H1 (cell line): ENCODE data around the gene ZBTB4. TPM values are rescaled to one million over a fixed set of nuclear protein-coding genes. Genes with fewer than 3 reads are reported as not detected.

Source experiments
- CTCF ChIA-PET: fragments of 300-600 bp; sonication (Branson Sonifier 250); formaldehyde crosslinking; loops from one replicate; lab custom pipeline; 2021; ENCODE audit not compliant: partially characterized antibody; lab: Charles Lee
- POLR2A ChIA-PET: fragments of 300-600 bp; sonication (Branson Sonifier 250); formaldehyde crosslinking; loops from one replicate; lab custom pipeline; 2021; ENCODE audit warnings: inconsistent platforms; ENCODE audit not compliant: partially characterized antibody; lab: Charles Lee
- DNase-seq, 2 experiments: peaks; one replicate each; pipeline versions ENCODE4 v3.0.0 to v3.0.0-alpha.2; 2010 to 2022; ENCODE audit warnings: low spot score in 2 of 2, low read depth in 1 of 2, mixed read lengths in 1 of 2
- FAIRE-seq: peaks from 2 replicates; lab custom pipeline; 2011; peaks lifted over from hg19 to GRCh38; lab: Jason Lieb, UNC
- H2AFZ ChIP-seq: 2 replicates; pipeline ENCODE4 v1.8.1; 2012; ENCODE audit warnings: low read length, inconsistent platforms
- H2AK5ac ChIP-seq: 2 replicates; pipeline ENCODE4 v1.6.1; 2013; ENCODE audit warnings: low read depth, low read length
- H2BK120ac ChIP-seq: replicated peaks from 2 replicates; pipeline ENCODE3; 2013; ENCODE audit warnings: low read depth, low read length, inconsistent platforms
- H2BK12ac ChIP-seq: 2 replicates; pipeline ENCODE4 v1.6.1; 2013; ENCODE audit warnings: low read depth, low read length
- H2BK15ac ChIP-seq: 2 replicates; pipeline ENCODE4 v1.6.1; 2013; ENCODE audit warnings: low read length
- H2BK20ac ChIP-seq: 2 replicates; pipeline ENCODE4 v1.6.1; 2013; ENCODE audit warnings: low read length
- H2BK5ac ChIP-seq: 2 replicates; pipeline ENCODE4 v1.6.1; 2013; ENCODE audit warnings: low read depth, low read length
- H3K14ac ChIP-seq: 2 replicates; pipeline ENCODE4 v1.6.1; 2013; ENCODE audit warnings: inconsistent platforms; ENCODE audit not compliant: insufficient read length
- H3K18ac ChIP-seq: 2 replicates; pipeline ENCODE4 v1.6.1; 2013; ENCODE audit warnings: low read length; ENCODE audit errors: extremely low read depth
- H3K23ac ChIP-seq: 2 replicates; pipeline ENCODE4 v1.6.1; 2013; ENCODE audit warnings: inconsistent platforms; ENCODE audit not compliant: insufficient read length
- H3K23me2 ChIP-seq: 2 replicates; pipeline ENCODE4 v1.6.1; 2013; ENCODE audit warnings: low read depth, low read length
- H3K27ac ChIP-seq: 2 replicates; pipeline ENCODE4 v1.6.1; 2011; ENCODE audit warnings: low read depth, low read length, inconsistent platforms
- H3K27me3 ChIP-seq, 4 experiments: replicated peaks in 1 of 4; 1 replicate in 1 of 4; 2 replicates in 3 of 4; pipeline versions ENCODE4 v1.6.1 to v1.8.1; 2011 to 2013; ENCODE audit warnings: low read length in 3 of 4, mild to moderate bottlenecking in 3 of 4, inconsistent platforms in 2 of 4, mixed read lengths in 2 of 4, moderate library complexity in 1 of 4; ENCODE audit not compliant: control insufficient read depth in 3 of 4, insufficient read depth in 3 of 4; ENCODE audit errors: extremely low read depth in 1 of 4
- H3K36me3 ChIP-seq, 4 experiments: 2 replicates each; pipeline versions ENCODE4 v1.6.1 to v1.8.1; 2011 to 2013; ENCODE audit warnings: mild to moderate bottlenecking in 4 of 4, low read length in 3 of 4, moderate library complexity in 2 of 4, control low read depth in 1 of 4, inconsistent platforms in 1 of 4; ENCODE audit not compliant: insufficient read depth in 4 of 4, control insufficient read depth in 2 of 4
- H3K4ac ChIP-seq: replicated peaks from 2 replicates; pipeline ENCODE3; 2013; ENCODE audit warnings: low read length, low read depth, mixed read lengths, inconsistent platforms; ENCODE audit not compliant: insufficient read length
- H3K4me1 ChIP-seq, 4 experiments: replicated peaks in 1 of 4; 1 replicate in 1 of 4; 2 replicates in 3 of 4; pipeline versions ENCODE4 v1.6.1 to v1.8.1; 2011 to 2013; ENCODE audit warnings: low read length in 3 of 4, inconsistent platforms in 2 of 4, mixed read lengths in 1 of 4; ENCODE audit not compliant: insufficient read depth in 4 of 4, control insufficient read depth in 3 of 4
- H3K4me2 ChIP-seq, 2 experiments: 2 replicates each; pipeline versions ENCODE4 v1.6.1 to v1.8.1; 2011 to 2013; ENCODE audit warnings: low read depth in 2 of 2, low read length in 2 of 2, control low read depth in 1 of 2, inconsistent platforms in 1 of 2, mild to moderate bottlenecking in 1 of 2; ENCODE audit not compliant: insufficient read depth in 1 of 2
- H3K4me3 ChIP-seq, 4 experiments: fragments of 200-600, 300-600 bp in 1 of 4; sonication (generic), shearing (Covaris generic), sonication (Bioruptor Twin) in 1 of 4; 2 replicates each; pipeline versions ENCODE4 v1.5.1 to v1.8.1; 2011 to 2016; ENCODE audit warnings: low read length in 4 of 4, low read depth in 3 of 4, control low read depth in 2 of 4, inconsistent platforms in 2 of 4, mild to moderate bottlenecking in 2 of 4, mixed read lengths in 1 of 4, moderate library complexity in 1 of 4; ENCODE audit not compliant: insufficient read depth in 2 of 4; ENCODE audit errors: extremely low read depth in 1 of 4
- H3K56ac ChIP-seq: replicated peaks from 2 replicates; pipeline ENCODE3; 2013; ENCODE audit warnings: low read depth, mild to moderate bottlenecking, mixed read lengths, low read length, inconsistent platforms; ENCODE audit not compliant: insufficient read length
- H3K79me1 ChIP-seq: 2 replicates; pipeline ENCODE4 v1.6.1; 2013; ENCODE audit warnings: low read depth, low read length, control low read depth
- H3K79me2 ChIP-seq, 2 experiments: 2 replicates each; pipeline versions ENCODE4 v1.6.1 to v1.8.1; 2012 to 2013; ENCODE audit warnings: low read length in 2 of 2, mild to moderate bottlenecking in 2 of 2, inconsistent platforms in 1 of 2; ENCODE audit not compliant: insufficient read depth in 2 of 2, control insufficient read depth in 1 of 2
- H3K9ac ChIP-seq, 4 experiments: replicated peaks in 1 of 4; 1 replicate in 1 of 4; 2 replicates in 3 of 4; pipeline versions ENCODE4 v1.6.1 to v1.8.1; 2011 to 2013; ENCODE audit warnings: low read depth in 3 of 4, low read length in 3 of 4, control low read depth in 2 of 4, mild to moderate bottlenecking in 2 of 4, moderate library complexity in 2 of 4, inconsistent platforms in 1 of 4; ENCODE audit errors: extremely low read depth in 1 of 4
- H3K9me3 ChIP-seq, 2 experiments: 2 replicates each; pipeline versions ENCODE4 v1.6.1 to v1.8.1; 2012 to 2013; ENCODE audit warnings: mild to moderate bottlenecking in 2 of 2, moderate library complexity in 2 of 2, control low read depth in 1 of 2, inconsistent platforms in 1 of 2, low read depth in 1 of 2, low read length in 1 of 2, mixed read lengths in 1 of 2; ENCODE audit not compliant: insufficient read depth in 2 of 2
- H4K20me1 ChIP-seq, 2 experiments: replicated peaks in 1 of 2; 2 replicates each; pipeline versions ENCODE3 to v1.8.1; 2011 to 2013; ENCODE audit warnings: inconsistent platforms in 2 of 2, low read length in 2 of 2, mild to moderate bottlenecking in 1 of 2; ENCODE audit not compliant: insufficient read depth in 2 of 2, control insufficient read depth in 1 of 2
- H4K5ac ChIP-seq: 2 replicates; pipeline ENCODE4 v1.6.1; 2013; ENCODE audit warnings: low read length, low read depth, mixed read lengths, inconsistent platforms; ENCODE audit not compliant: insufficient read length
- H4K8ac ChIP-seq: 2 replicates; pipeline ENCODE4 v1.8.0; 2013; ENCODE audit warnings: mild to moderate bottlenecking, moderate library complexity, low read length, inconsistent platforms; ENCODE audit not compliant: insufficient read depth; ENCODE audit errors: extremely low read depth
- H4K91ac ChIP-seq: replicated peaks from 2 replicates; pipeline ENCODE3; 2013; ENCODE audit warnings: low read length, mixed read lengths, inconsistent platforms; ENCODE audit not compliant: insufficient read length
- ATF3 ChIP-seq: IDR thresholded peaks from 2 replicates; pipeline ENCODE4 v1.6.1; 2011; ENCODE audit warnings: low read depth, mild to moderate bottlenecking, low read length; ENCODE audit not compliant: insufficient read depth
- BACH1 ChIP-seq: IDR thresholded peaks from 2 replicates; pipeline ENCODE4 v1.6.1; 2012; ENCODE audit warnings: low read length, improper control_type of control experiment
- BCL11A ChIP-seq, 2 experiments: IDR thresholded peaks; one replicate each; pipeline ENCODE4 v1.6.1; 2011; ENCODE audit warnings: low read depth in 2 of 2, low read length in 2 of 2, mild to moderate bottlenecking in 2 of 2
- CEBPB ChIP-seq: IDR thresholded peaks from 2 replicates; pipeline ENCODE4 v1.6.1; 2012; ENCODE audit warnings: low read depth, low read length
- CREB1 ChIP-seq: IDR thresholded peaks from 2 replicates; pipeline ENCODE4 v1.6.1; 2012; ENCODE audit warnings: inconsistent platforms
- EZH2 ChIP-seq: fragments of 200-600 bp; sonication (generic); IDR thresholded peaks from 2 replicates; pipeline ENCODE4 v1.7.1; 2012; ENCODE audit warnings: low read depth, mild to moderate bottlenecking, moderate library complexity, low read length, inconsistent platforms; ENCODE audit not compliant: severe bottlenecking
- KDM1A ChIP-seq: fragments of 200-600, 300-600 bp; sonication (generic); IDR thresholded peaks from 2 replicates; pipeline ENCODE4 v1.7.1; 2016; ENCODE audit warnings: mild to moderate bottlenecking, low read length, borderline replicate concordance
- KDM5A ChIP-seq: fragments of 200-600 bp; IDR thresholded peaks from 2 replicates; pipeline ENCODE4 v1.7.1; 2012; ENCODE audit warnings: mild to moderate bottlenecking, low read length, inconsistent platforms, mixed read lengths
- RXRA ChIP-seq: IDR thresholded peaks from 2 replicates; pipeline ENCODE4 v1.6.1; 2011; ENCODE audit warnings: low read depth, mild to moderate bottlenecking, low read length, moderate library complexity; ENCODE audit not compliant: insufficient read depth
- SAP30 ChIP-seq: fragments of 300-600 bp; sonication (generic); IDR thresholded peaks from 2 replicates; pipeline ENCODE4 v1.7.1; 2012; ENCODE audit warnings: low read length, moderate library complexity, mild to moderate bottlenecking, inconsistent platforms; ENCODE audit not compliant: insufficient read depth, insufficient replicate concordance
- SP4 ChIP-seq: IDR thresholded peaks from 2 replicates; pipeline ENCODE4 v1.6.1; 2012; ENCODE audit warnings: low read length, inconsistent platforms
- SRF ChIP-seq: IDR thresholded peaks from 2 replicates; pipeline ENCODE4 v1.6.1; 2011; ENCODE audit warnings: mild to moderate bottlenecking, low read depth, low read length, moderate library complexity
- TBP ChIP-seq: IDR thresholded peaks from 2 replicates; pipeline ENCODE4 v1.6.1; 2011; ENCODE audit warnings: low read depth, low read length, improper control_type of control experiment
- YY1 ChIP-seq: IDR thresholded peaks from 2 replicates; pipeline ENCODE4 v1.6.1; 2011; ENCODE audit warnings: low read depth, mild to moderate bottlenecking, low read length
- WGBS, 2 experiments: shearing (Covaris generic) in 1 of 2; methylation state at CpG; one replicate each; pipeline versions ENCODE4 v1.1.6 to v1.1.7; 2013 to 2015; ENCODE audit warnings: low lambda C conversion rate in 2 of 2, mixed read lengths in 2 of 2, inconsistent platforms in 1 of 2, low coverage in 1 of 2, missing lambda C conversion rate in 1 of 2; ENCODE audit not compliant: insufficient replicate concordance in 2 of 2, insufficient coverage in 1 of 2, insufficient read length in 1 of 2; ENCODE audit errors: extremely low coverage in 1 of 2, missing lambda C conversion rate in 1 of 2; 5-methylcytosine and 5-hydroxymethylcytosine counted together
- polyA plus RNA-seq, 7 experiments: library from polyadenylated mRNA; depleted of rRNA in 3 of 7; stranded (reverse) in 5 of 7; unstranded in 2 of 7; fragments of >200 nt in 5 of 7; fragments of 200-250 nt in 2 of 7; gene quantifications; 1 replicate in 5 of 7; 2 replicates in 1 of 7; 4 replicates in 1 of 7; pipeline versions ENCODE4 v1.2.1 to v1.2.3, GENCODE V29; 2011 to 2013; ENCODE audit warnings: missing spikeins in 2 of 7, mixed read lengths in 2 of 7
- total RNA-seq: library from RNA; stranded (reverse); fragmentation: NEBNext Ultra II Directional; extraction: Animal tissue kit (Norgen Biotek cat#: 25700); gene quantifications from 2 replicates; pipeline ENCODE4 v1.2.1, GENCODE V29; 2021

The ZBTB4 gene
- total and polyA plus RNA-seq, 2 of the 8 experiments (the other 6 are each of a cell fraction or from before 2014, with no cell fraction given): 5.9 to 10.1 TPM

- Histone ChIP-seq H3K4me2 (no peak overlapping the region), H4K5ac (no peak overlapping the region), H2AK5ac (no peak overlapping the region), H3K4ac (no peak overlapping the region), H3K4me3 (no peak overlapping the region), H4K8ac (no peak overlapping the region), H3K9ac (no peak overlapping the region), H3K27me3 (no peaks in the 10 kb centered on the region), H3K18ac (no peak overlapping the region), H3K23me2 (peaks cover 5% of the 10 kb centered on the region; the same call in 1 of the 2 replicates), H2BK20ac (no peak overlapping the region), H2AFZ (no peak overlapping the region), H2BK15ac (no peak overlapping the region), H3K14ac (no peak overlapping the region), H4K91ac (no peak overlapping the region), H3K9me3 (no peaks in the 10 kb centered on the region; a peak in 1 of 4 replicates), H3K56ac (no peak overlapping the region), H3K79me2 (no peaks in the 10 kb centered on the region), H4K20me1 (peaks cover 0 to 18% of the 10 kb centered on the region in 2 experiments), H3K23ac (no peak overlapping the region), H2BK120ac (no peak overlapping the region), H3K4me1 (no peaks in the 10 kb centered on the region), H2BK5ac (no peak overlapping the region), H3K36me3 (peaks cover 28 to 62% (median 57%) of the 10 kb centered on the region in 4 experiments), H3K27ac (no peak overlapping the region), H3K79me1 (no peaks in the 10 kb centered on the region; the same call in 1 of the 2 replicates), H2BK12ac (no peak overlapping the region)
- WGBS, 2 experiments: 94% methylated on average over 15 of the region's 15 CpGs; no CpG with 5 or more reads in 1 of the 2 experiments
- no peak for FAIRE-seq
- no peak for DNase-seq
- CTCF ChIA-PET: interaction anchor here (0.6 to 11.8 kb wide), 4 partner anchors 10 to 225 kb away, joined by 4 to 251 read pairs (median 10); partner anchors contain the start of genes SENP3 and TNFSF13
- POLR2A ChIA-PET: interaction anchor here (1.0 to 4.5 kb wide), 3 partner anchors 20 to 61 kb away, joined by 3 to 24 read pairs (median 4); partner anchors contain the start of gene POLR2A
- TF ChIP-seq KDM1A: no peak
- TF ChIP-seq ATF3: no peak
- no peak for TF ChIP-seq CREB1
- TF ChIP-seq TBP: no peak
- TF ChIP-seq EZH2: no peak
- no peak for TF ChIP-seq BCL11A (IDR thresholded peaks at IDR 0.05; ENCODE audit: low read depth in 2 of 2, low read length in 2 of 2)
- TF ChIP-seq SP4: no peak
- TF ChIP-seq YY1: no peak
- no peak for TF ChIP-seq KDM5A
- no peak for TF ChIP-seq RXRA
- no peak for TF ChIP-seq CEBPB
- no peak for TF ChIP-seq SRF
- no peak for TF ChIP-seq BACH1
- no peak for TF ChIP-seq SAP30
These were observed 32.7 kb upstream of the ZBTB4 start for GRCh38 chr17:7512105-7512504.
